ENCODE results near the gene RTTN.
"Not testable (repeated sequence)": the region's sequence is repeated elsewhere in the genome, so short reads cannot be mapped to it uniquely, and the experiment has no call there.

RTTN gene

GRCh38 chr18:69982417-69982816, 223.1 kb downstream of the RTTN start:
- DNase-seq (ENCODE audit: low read depth in 2 of 2), result no peak
- H3K4me3 ChIP-seq (replicated peaks in 1 of 2; ENCODE audit: low read depth in 2 of 2, low read length in 2 of 2), result no peak overlapping the region
- TF ChIP-seq CTCF (IDR thresholded peaks at IDR 0.05; ENCODE audit: low read depth, low read length), result no peak

- H3K4me3 ChIP-seq (replicated peaks in 1 of 2; ENCODE audit: low read depth in 2 of 2, low read length in 2 of 2), result no peak overlapping the region
- DNase-seq (ENCODE audit: low read depth in 2 of 2), result no peak
- no peak for TF ChIP-seq CTCF (IDR thresholded peaks at IDR 0.05; ENCODE audit: low read depth, low read length)
Measured at GRCh38 chr18:69981948-69982347, 223.5 kb downstream of the RTTN start.

DNA sequence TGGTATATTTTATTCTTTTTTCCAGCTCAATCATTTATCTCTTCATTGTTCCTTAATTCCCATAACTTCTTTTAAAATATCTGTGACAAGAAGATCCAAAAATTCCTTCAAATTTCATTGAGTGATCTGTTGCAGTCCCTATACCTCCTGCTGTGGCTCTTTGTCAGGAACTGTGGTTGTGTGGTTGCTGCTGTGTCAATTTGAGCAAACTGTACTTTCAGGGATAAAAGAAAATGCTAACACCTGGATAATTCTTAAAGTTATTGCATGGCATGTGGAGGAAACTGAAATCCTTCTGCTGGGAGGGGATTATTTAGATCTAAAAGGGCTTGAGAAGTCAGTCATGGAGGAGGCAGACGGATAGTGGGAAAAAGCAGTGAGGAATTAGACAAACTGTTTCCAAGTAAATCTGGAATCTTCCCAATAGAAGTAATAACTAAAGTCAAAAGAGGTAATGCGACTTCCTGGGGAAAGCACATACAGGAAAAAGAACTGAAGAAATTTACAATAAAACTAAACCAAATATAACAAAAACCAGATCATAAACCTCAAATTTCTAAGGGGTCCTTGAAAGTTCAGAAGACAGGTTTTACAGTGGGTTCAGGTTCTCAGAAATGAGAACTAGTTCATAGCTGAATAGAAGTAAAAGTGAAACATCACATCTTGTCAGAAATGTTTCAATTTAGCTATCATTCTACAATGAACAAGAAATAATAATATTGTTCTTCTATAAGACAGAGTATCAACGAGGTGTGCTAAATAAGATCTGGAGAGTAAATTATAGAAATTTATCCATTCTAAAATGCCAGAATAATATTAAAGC, 224.3 kb downstream of the RTTN start:
- H3K4me3 ChIP-seq (replicated peaks in 1 of 2; ENCODE audit: low read depth in 2 of 2, low read length in 2 of 2), result no peak overlapping the region
- no peak for TF ChIP-seq CTCF (IDR thresholded peaks at IDR 0.05; ENCODE audit: low read depth, low read length)
- DNase-seq (ENCODE audit: low read depth in 2 of 2), result no peak

DNA sequence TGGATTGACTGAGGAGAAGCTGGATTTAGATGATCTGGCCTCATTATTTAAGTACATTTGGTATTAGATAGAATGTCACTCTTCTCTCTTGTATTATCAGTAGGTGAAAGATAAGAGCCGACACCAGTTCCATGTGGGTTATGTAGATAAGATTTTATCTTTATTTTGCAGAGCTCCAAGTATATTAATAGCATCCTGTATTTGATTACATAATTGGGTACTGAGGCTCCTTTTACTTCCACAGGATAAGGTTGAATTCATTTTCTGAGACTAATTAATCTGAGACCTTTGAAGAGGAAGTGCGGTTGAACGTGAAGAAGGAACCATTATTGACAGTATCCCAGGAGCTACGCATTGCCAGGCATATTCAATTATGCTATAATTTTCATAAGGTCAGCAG, 225.0 kb downstream of the RTTN start:
- no peak for DNase-seq (ENCODE audit: low read depth in 2 of 2)
- TF ChIP-seq CTCF (IDR thresholded peaks at IDR 0.05; ENCODE audit: low read depth, low read length), result no peak
- no peak overlapping the region for H3K4me3 ChIP-seq (replicated peaks in 1 of 2; ENCODE audit: low read depth in 2 of 2, low read length in 2 of 2)

DNA sequence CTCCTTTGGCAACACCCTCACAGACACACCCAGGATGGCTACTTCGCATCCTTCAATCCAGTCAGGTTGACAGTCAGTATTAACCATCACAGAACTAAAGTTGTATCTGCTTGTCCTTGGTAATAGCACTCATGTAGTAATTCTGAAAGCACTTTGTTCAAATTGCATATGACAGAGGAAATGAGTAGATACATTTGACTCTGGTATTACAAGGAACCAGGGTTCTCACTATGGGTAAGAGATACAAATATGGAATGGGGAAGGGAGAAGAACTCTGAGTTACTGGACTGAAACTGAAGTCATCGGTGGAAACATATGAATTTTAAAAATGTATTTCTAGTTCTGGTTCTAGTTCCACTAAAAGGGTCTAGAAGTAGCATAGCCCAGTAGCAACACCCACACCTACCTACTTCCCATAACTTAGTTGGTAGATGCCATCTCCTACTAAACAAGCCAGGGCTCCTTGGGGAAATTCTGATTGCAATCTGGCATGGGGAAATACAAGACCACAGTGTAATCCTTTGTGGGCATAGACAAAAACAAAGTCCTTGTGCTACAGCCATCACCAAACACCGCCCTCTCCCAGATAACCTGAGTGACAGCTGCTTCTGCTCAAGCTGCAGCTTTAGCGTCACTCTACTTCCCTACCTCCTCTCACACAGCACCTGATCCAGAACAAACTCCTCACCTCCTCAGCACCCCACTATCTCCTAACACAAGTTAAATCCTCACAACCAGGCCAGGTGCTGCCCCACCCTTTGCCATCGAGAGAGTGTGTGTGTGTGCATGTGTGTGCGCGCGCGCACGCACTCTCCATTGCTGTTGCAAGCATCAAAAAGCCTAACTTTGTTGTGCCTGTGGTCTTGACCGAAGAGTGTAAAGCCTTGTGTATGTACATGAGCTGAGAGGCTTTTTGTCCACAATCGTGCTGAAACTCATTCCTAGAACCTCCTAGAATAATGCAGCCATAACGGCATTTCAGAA, 226.5 kb downstream of the RTTN start:
- no peak for TF ChIP-seq CTCF (IDR thresholded peaks at IDR 0.05; ENCODE audit: low read depth, low read length)
- no peak overlapping the region for H3K4me3 ChIP-seq (replicated peaks in 1 of 2; ENCODE audit: low read depth in 2 of 2, low read length in 2 of 2)
- DNase-seq (ENCODE audit: low read depth in 2 of 2), result no peak

DNA sequence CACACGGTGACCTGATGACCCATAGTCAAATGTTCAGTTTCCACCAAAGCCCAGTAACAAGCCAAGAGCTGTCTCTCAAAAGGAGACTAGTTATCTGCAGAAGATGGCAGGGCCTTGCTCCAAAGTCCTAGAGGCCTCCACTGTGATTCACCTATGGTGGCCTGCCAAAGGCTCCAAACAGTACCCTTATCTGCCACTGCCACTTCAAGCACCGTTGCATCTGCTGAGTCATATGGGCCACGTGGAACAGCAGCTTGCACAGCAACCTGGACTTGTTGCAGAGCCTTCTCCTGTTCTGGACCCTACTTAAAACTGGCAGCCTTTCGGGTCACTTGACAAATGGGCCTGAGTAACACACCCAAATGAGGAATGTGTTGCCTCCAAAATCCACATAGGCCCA, 230.2 kb downstream of the RTTN start:
- DNase-seq (ENCODE audit: low read depth in 2 of 2); H3K4me3 ChIP-seq (replicated peaks in 1 of 2; ENCODE audit: low read depth in 2 of 2, low read length in 2 of 2): not testable (repeated sequence)

DNA sequence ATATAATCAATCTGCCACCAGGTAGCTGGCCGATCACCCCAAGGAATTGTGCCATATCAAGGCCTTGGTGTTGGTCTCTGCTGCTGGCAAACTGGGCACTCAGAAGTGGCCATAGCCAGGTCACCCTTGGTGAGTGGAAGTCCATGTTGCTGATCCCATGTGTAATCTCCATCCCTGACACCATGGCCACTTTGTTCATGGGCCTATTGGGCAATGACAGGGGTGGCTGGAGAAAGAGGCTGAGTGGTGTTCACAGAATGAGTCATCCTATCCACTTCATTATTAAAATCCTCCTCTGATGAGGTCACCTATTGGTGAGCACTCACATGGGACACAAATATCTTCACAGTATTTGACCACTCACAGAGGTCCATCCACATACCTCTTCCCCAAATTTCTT, 231.1 kb downstream of the RTTN start:
- H3K4me3 ChIP-seq (replicated peaks in 1 of 2; ENCODE audit: low read depth in 2 of 2, low read length in 2 of 2), result no peak overlapping the region
- peak in 1 of 2 donors; percentile 82 for DNase-seq (ENCODE audit: low read depth in 2 of 2)
- no peak for TF ChIP-seq CTCF (IDR thresholded peaks at IDR 0.05; ENCODE audit: low read depth, low read length)

Data from cardiac fibroblast (primary cell).